Testis (tissue), 2 donors: ENCODE results near the gene ATP11A.

ENCODE experiments used
- POLR2A ChIP-seq: fragments of 450-650 bp; IDR thresholded peaks from one replicate; pipeline ENCODE4 v1.6.1; 2017; ENCODE audit warnings: antibody characterized with exemption, mild to moderate bottlenecking, moderate library complexity
- TF ChIP-seq, protein P1 (sequence below), 3 experiments: fragments of 450-650 bp in 2 of 3; fragments of 200-600 bp in 1 of 3; sonication (generic) in 1 of 3; IDR thresholded peaks; one replicate each; pipeline ENCODE4 v1.5.1; 2016 to 2019; ENCODE audit warnings: antibody characterized with exemption in 3 of 3, mild to moderate bottlenecking in 2 of 3, moderate library complexity in 1 of 3

DNA sequence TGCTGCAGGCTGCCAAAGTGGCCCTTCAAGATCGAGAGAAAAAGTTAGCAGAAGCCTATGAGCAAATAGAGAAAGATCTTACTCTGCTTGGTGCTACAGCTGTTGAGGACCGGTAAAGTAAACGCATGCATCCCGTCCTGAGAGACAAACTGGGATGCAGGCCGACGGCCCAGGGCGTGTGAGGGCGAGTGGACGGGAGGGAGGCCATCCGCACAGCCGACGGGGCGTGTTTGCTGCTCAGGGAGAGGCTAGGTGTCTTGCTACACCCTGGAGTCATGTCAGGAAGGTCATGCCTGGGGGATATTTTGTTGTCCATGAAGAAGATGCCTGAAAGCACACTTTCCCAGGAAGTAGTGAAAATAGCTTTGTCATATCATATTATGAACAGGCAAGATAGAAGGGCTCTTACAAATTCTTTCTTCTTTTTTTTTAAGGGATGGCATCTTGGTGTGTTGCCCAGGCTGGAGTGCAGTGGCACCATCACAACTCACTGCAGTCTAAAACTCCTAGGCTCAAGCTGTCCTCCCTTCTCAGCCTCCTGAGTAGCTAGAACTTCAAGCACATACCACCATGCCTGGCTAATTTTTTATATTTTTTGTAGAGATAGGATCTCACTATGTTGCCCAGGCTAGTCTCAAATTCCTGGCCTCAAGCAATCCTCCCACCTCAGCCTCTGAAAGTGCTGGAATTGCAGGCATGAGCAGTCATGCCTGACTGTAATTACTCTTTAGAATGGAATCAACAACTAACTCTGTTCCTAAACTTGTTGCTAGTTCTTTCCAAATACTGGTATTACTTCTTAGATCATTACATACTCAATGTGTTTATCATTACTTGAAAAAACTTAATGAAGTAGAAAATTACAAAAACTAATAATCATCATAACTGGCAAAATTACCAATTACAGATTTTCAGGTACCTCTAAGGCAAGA is 161.5 kb downstream of the ATP11A start:
- TF ChIP-seq, protein P1, sequence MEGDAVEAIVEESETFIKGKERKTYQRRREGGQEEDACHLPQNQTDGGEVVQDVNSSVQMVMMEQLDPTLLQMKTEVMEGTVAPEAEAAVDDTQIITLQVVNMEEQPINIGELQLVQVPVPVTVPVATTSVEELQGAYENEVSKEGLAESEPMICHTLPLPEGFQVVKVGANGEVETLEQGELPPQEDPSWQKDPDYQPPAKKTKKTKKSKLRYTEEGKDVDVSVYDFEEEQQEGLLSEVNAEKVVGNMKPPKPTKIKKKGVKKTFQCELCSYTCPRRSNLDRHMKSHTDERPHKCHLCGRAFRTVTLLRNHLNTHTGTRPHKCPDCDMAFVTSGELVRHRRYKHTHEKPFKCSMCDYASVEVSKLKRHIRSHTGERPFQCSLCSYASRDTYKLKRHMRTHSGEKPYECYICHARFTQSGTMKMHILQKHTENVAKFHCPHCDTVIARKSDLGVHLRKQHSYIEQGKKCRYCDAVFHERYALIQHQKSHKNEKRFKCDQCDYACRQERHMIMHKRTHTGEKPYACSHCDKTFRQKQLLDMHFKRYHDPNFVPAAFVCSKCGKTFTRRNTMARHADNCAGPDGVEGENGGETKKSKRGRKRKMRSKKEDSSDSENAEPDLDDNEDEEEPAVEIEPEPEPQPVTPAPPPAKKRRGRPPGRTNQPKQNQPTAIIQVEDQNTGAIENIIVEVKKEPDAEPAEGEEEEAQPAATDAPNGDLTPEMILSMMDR (IDR thresholded peaks at IDR 0.05), result no peak
- TF ChIP-seq POLR2A, result no peak
